HG02642 (cell line): ENCODE data around the gene SNED1.
"Not testable (repeated sequence)": the region's sequence is repeated elsewhere in the genome, so short reads cannot be mapped to it uniquely, and the experiment has no call there.

ENCODE experiments used
- ATAC-seq: cut with Tn5 transposase; IDR thresholded peaks from one replicate; pipeline ENCODE4 v1.9.1; 2021; ENCODE audit warnings: mild to moderate bottlenecking; ENCODE audit not compliant: unreplicated experiment, poor library complexity

SNED1 gene

DNA sequence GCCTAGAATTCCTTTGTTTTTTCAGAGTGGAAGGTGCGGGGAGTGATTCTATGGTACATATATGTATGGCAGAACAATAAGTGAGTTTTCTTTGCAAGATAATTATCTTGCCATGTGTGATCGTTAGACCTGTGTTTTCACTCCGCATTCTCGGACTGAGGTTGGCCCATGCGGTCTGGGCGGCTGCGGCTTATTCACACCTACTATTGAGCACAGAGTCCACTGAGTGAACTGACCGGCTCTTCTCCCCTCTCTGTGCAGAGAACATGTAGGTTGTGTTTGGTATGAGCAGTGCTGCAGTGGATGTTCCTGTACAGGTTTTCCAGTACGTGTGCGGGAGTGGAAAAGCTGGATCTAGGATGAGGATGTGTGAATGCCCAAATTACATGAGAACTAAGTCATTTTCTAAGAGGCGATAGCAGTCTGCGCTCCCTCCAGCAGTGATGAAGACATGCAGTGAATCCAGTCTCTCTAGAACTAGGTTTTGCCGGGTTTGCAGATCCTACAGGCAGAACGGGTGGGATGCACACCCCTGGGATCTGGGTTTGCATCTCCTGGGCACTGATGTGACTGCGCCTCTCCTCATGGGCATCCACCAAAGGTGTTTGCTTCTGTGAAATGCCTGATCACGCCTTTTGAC, 76.6 kb downstream of the SNED1 start:
- no peak for ATAC-seq

DNA sequence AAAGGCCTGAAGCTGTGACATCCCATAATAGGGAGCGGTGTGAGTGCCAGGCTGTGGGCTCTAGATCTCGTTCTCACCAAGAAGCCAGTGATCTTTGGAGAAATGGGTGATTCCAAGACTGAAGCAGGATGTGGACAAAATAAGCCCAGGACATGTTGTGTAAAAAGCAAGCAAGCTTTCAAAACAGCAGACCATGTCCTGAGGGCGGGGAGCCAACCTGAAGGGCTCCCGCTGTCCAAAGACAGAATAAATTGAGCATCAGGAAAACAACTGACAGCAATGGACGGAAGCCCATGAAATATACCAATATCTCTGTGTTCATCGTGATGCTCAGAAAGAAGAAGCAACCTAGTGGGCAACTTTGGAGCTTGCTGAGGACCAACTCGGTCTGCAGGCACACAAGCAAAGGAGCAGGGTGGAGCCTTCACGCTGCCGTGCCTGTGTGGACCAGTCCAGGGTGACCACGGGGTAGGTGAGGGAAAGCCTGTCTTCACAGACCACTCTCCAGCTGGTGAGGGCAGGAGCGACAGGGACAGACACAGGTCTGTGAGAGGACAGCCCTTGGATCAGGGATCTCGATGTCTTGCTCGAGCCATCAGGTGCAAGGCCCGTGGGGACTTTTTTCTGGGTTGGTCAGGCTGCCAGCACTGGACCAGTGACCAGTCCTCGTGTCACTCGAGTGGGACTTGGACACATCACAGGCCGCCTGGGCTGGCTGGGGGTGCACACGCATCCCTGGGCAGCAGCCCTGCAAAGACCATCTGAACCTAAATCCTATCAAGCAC, 82.2 kb downstream of the SNED1 start:
- no peak for ATAC-seq

DNA sequence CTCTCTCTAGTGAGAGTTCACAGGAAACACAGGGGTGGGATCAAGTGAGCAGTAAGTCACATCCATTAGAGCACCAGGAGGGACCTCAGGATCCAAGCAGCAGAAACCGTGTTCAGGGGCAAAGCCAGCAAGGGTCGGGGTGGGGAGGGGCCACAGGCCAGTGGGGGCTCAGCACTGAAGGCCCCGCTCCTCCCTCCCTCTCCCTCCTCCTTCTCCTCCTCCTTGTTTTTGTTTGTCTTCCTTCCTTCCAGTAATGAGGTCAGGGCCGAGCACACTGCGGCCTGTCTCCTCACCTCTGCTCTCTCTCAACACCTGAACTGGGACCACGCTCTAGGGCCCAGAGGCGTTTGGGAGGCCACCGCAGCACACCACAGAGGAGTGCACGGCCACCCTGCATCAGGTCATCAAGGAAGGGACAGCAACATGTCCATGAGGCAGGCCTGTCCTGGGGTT, 82.8 kb downstream of the SNED1 start:
- no peak for ATAC-seq

DNA sequence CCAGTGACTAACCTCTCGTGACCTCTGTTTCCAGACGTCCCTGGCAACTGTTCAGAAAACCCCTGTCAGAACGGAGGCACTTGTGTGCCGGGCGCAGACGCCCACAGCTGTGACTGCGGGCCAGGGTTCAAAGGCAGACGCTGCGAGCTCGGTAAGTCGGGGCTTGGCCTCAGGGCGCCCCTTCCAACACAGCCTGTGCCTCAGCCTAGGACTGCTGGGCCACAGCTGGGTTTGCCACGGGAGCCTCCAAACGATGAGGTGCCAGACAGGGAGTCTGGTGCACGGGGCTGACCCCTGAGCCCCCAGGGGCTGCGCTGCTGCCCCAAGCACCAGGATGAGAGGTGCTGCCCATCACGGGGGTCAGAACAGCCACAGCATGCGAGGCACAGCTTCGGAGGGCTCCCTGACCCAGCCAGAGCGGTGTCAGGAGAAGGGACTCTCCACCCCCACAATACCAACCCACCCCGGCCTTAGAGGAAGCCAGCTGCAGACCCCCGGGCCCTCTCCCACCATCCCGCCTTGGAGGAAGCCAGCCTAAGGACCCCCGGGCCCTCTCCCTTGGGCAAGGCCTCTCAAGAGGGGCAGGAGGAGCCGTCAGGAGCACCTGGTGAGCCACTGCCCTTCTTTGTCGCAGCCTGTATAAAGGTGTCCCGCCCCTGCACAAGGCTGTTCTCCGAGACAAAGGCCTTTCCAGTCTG, 83.4 kb downstream of the SNED1 start:
- ATAC-seq: no peak

DNA sequence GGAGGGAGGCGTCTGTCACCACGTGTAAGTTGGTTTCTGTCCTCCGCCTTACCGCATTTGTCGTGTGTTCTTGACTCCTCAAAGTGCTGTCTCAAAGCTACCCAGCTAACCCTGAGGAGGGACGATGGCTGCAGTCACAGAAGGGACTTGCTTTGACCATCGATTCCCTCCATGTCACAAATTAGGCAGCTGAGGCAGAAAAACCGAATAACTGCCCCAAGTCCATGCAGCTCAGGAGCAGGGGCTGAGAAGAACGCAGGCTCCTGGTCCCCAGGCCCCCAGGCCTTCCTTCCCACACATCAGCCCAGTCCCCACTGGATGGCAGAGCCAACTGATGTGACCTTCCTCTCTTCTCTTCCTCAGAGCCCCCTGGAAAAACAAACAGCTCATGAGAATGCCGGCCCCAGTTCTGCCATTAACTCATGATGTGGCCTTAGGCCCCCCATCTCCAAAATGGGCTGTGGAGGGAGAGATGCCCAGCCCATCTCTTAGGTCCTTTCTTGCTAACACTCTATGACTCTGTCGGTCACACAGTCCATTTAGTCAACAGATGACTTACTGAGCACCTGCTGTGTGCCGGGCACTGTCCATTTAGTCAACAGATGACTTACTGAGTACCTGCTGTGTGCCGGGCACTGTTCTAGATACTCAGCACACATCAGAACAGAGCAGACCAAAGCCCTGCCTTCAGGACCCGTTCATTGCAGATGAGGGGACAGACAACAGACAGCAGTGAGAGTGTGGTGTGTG, 84.1 kb downstream of the SNED1 start:
- ATAC-seq: no peak

DNA sequence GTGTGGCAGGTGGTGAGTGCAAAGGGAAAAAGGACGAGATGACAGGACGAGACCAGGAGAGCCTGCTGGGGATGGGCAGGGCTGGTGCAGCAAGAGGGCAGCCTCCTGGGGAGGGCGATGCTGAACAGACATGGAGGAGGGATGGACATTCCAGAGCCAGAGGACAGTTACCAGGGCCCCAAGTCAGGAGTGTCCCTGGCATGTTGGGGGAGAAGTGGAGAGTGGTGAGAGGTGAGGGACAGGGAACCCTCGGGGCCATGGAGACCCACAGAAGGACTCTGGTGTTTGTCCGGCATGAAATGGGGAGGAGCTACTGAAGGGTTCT, 84.6 kb downstream of the SNED1 start:
- ATAC-seq: no peak

DNA sequence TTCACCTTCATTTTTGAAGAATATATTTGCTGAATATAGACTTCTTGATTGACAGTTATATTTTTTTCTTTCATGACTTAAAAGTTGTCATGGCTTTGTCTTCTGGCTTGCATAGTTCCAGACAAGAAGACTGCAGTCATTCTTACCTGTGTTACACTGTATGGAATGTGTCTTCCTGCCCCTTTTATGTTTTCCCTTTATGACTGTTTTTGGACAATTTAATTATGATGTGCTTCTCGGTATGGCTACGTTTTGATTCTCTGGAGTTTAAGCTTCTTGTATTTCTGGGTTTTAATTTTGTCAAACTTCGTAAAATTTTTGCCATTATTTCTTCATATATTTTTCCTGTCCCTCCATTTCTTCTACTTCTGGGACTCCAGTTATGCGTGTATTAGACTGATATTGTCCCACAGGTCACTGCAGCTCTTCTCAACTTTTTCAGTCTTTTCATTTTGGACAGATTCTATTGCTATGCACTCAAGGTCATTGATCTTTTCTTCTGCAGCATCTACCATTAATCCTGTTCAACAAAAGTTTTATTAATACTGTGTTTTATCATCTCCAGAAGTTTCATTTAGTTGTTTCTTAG, 86.5 kb downstream of the SNED1 start:
- ATAC-seq: no peak

DNA sequence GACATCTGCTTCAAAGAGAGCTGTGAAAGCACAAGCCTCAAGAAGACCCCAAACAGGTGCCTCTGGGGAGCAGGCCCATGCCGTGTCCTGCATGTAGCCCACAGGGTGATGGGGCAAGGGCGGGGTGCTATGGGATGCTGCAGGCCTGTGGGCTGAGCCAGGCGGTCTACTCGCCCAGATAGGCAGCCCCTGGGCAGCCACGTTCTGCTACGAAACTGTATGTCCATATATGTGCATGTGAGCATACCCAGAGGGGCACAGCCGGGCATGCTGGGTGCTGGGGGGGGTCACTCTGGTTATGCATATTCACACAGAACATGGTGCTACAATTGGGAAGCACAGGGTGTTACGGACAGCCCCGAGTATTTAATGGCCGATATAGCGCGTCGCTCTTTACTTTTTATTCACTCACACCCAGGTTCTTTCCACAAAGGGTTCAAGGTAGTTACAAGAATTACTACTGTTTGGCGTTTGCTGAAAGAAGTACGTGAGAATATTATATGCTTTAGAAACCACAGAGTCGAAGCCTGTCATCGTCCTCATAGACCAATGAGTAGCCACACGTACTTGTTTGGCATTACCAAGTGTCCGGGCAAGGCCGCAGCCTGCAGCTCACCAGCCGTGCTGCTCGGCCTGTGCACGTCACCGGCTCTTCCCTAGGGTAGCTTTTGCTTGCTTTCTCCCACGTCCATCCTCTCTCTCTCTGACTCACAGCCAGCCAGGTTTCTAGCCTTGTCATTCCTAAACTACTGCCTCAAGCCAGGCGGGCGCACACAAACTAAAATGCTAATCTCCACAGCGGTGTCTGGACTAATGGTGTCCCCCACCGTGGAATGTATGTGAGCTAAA, 89.2 kb downstream of the SNED1 start:
- peak; percentile 58 for ATAC-seq

DNA sequence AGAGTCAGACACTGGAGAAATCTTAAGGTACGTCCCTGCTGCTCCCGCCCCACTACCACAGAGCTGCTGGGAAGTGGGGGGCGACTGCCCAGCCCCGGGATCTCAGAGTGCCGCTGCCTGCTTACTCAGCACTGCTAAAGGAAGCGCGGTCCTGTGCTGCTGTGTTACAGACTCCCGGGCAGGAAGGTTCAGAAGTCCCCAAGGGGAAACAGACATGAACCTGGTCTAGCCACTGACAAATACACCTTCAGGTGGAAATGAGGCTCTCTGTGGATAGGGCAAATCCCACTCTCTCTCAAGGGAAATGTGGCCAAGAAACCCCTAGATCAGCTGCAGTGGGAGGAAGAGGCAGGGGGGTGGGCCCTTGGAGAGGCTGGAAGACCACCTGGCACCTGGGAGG, 90.0 kb downstream of the SNED1 start:
- ATAC-seq: peak; percentile 36

DNA sequence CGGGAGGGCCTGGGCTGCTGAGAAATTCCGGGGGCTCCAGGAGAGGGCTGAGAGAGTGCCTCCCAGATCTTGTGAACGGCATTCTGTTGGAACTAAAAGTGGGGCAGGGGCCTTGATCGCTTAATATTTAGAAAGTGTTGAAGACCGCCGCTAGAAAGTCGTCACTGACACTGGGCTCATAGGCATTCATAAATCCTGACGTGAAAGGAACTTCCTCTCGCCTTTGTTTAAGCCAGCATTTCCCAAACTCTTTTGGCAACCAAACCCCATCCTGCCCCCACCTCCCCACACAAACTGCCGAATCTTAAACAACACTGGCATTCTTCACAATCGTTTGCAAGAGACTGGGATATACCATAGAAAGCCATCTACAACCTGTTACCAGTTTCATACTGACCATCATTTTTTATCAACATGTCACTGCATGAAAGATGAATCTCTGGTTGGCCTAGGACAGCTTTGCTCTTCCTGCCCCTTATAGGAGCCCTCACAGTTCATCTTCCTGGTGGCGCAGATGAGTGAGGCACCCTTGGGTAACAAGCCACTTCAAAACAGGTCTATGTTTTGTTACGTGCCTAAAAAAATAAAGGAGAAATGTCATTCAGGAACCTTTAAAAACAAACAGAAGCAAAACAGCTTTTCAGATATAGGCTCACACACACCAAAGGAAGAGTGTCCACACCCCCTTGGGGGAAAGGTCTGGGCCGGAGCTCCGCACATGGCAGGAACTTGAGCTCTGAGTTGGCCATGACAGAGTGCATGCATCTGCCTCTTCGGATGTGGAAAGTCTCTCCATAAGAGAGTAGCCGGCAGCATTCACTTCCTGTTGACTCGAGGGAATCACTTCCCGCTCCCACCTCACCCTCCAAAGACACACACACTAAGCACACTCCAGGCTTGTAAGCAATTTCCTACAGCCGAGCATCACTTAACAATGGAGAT, 90.6 kb downstream of the SNED1 start:
- no peak for ATAC-seq

DNA sequence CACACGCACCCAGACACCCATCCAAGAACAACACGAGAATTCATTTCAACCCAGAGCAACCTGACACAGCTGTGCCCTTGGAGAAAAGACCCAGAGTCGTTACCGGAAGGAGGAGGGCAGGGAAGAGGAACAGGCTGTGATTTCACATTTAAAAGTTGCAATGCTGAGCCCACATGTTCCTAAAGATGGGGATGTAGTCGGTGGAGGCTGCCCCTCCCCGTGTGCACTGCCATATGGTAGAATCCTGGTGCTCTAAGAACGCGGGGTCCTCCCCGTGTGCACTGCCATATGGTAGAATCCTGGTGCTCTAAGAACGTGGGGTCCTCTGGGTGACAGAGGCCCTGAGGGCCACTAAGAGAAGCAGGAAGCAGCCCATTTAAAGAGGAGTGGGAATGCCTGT, 92.8 kb downstream of the SNED1 start:
- no peak for ATAC-seq

DNA sequence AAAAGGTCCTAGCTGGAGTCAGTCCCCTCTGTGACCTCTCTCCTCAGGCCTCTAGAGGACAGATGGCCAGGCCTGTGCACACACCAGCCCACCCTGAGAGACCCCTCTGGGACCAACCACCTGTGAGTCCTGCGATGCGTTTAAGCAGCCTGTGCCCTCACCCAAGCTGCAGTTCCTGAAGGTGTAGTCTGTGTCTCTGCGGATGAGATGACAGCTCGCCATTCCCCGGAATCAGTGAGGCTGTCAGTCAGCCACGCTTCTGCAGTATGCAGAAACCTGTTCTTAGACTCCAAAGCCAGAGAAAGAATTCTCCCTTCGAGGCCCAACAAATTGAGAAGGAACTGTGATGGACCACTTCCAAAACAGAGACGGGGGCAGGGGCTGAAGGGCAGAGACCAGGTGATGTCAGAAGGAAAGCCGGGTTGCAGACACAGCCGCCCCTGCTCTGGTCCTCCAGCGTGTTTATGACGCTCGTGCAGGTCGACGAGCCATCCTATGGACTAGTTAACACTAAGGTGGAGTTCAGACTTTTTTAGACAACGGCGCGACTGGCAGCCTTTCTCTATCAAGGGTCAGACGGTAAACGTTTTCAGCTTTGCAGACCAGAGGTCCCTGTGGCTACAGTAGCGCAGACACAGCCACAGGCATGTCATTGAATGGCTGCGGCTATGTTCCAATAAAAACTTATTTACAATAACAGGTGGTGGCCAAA, 93.5 kb downstream of the SNED1 start:
- no peak for ATAC-seq

DNA sequence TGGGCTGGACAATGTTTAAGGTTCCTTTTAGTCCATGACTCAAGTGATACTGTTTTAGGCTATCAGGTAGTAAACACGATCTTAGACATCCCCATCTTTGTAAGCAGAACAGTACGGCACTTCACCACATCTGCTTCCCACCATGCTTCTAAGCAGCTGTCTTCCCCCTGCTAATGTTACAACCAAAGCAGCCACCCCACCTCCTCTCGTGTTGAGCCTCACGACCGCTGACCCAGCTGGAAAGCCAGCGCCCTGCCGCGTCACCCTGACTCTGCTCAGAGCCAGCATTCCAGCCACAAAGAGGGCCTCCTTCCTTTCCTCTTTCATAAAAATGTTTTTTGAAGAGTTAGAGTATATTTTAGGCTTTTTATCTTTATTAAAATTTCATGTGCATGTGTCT, 94.3 kb downstream of the SNED1 start:
- no peak for ATAC-seq

DNA sequence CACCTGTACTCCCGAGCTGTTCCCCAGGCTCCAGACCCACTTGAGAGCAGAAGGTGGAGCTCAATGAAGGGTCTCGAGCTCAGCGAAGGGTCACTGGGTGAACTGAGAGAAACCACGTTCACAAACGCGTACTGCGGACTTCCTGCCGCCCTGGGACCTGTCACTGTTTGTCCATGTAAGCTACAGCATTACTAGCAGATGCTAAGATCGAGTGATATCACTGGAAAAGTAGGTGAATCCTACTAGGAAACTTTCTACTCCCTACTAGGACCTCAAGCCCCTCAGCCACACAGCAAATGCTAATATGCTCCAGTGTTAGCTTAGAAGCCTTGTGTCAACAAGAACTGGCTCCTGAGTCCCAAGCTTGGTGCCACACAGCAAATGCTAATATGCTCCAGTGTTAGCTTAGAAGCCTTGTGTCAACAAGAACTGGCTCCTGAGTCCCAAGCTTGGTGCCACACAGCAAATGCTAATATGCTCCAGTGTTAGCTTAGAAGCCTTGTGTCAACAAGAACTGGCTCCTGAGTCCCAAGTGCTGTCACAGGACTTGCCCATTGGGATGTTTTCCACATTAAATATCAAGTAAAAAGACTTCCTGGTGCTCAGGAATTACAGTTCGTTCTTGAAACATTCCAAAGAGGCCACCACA, 94.8 kb downstream of the SNED1 start:
- not testable (repeated sequence) for ATAC-seq

DNA sequence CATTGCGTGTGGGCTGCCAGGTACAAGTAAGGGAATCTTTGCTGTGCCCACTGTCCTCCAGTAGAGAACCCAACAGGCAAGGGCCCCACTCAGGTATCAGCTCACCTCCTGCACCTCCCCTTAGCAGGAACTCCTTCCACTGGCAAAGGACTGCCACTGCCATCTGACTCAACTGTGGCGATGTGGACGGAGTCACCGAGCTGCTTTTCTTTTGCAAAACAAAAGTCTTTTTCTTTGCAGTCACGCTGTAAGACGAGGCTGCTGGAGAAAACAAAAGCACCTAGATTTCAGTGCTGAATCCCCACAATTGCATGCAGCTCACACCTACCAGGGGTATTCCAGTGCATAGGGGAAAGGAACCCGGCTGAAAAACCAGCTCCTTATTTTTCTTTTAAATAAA, 95.8 kb downstream of the SNED1 start:
- no peak for ATAC-seq

DNA sequence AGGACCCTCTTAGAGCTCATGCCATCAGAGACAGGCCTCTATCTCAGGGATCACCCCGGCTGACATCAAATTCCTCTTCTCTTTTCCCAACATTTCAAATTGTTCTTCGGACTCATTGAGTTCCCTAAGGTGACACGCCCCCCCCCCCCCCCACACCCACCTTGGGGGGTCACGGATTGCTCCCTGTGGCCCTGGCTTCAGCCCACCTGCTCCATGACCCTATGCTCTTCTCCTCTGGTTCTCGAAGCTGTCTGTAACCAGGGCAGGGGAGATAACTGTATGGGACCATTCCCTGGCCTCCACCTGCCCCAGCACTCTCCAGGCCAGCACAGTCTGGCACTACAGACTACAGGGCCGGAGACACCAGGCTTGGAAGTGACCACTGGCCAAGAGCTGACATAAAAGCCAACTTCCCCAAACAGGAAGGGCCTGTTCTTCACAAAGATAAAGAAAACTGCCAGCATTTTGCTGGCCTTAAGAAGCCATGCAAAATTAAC, 96.6 kb downstream of the SNED1 start:
- no peak for ATAC-seq

DNA sequence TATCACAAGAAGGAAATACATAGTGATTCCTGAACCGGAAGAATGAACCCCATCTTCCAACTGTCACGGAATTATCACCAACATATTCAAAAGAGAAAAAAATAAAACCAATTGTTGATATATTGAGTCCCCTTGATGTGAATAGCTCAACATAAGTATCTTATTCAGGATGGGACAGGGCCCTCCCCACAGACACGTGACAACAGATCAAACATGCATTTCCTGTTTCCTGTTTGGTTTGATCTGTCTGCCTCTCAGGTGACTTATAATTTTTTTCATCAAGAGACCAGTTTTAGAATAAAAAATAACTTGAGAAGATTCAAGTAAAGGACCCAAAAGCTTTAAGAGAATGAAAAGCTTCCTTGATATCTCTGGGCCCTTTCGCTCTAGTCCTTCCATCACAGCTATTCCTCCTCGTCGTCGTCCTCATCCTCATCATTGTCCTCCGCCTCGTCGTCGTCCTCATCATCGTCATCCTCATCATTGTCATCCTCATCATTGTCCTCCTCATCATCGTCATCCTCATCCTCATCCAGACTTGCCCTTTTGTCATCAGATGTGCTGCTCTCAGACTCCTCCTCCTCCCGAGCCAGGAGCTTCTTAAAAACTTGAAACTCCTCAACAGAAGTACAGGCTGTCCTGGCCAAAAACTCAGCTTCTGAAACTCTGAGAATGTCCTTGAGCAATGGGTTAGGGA, 97.3 kb downstream of the SNED1 start:
- ATAC-seq: no peak
